ENCODE data around the gene IL11. TPM values are rescaled to one million over a fixed set of nuclear protein-coding genes. Genes with fewer than 3 reads are reported as not detected.
A peak's percentile ranks its signal among the peaks of the same experiment; 100 is the strongest.

The IL11 gene
- total and polyA plus RNA-seq, 2 of the 13 experiments (the other 11 are each of a cell fraction or from before 2014, with no cell fraction given) = 2.5 to 2.9 TPM

GRCh38 chr19:55339105-55339888 lies 31.0 kb downstream of the IL11 start, which contains the start of gene KMT5C (continued):
- no peak for TF ChIP-seq ARNT2 (CRISPR knock-in tag; IDR thresholded peaks at IDR 0.05; ENCODE audit: low read depth)
- TF ChIP-seq ZBTB42 (CRISPR knock-in tag; IDR thresholded peaks at IDR 0.05) = no peak
- peak; percentile 10; the same call in 1 of the 2 replicates for TF ChIP-seq ZNF788 (CRISPR knock-in tag; IDR thresholded peaks at IDR 0.05; ENCODE audit: borderline replicate concordance)
- TF ChIP-seq ZNF276 (CRISPR knock-in tag; IDR thresholded peaks at IDR 0.05; ENCODE audit: low read depth) = no peak
- no peak for TF ChIP-seq ZFYVE20 (CRISPR knock-in tag; IDR thresholded peaks at IDR 0.05; ENCODE audit: borderline replicate concordance, low read depth)
- peak; percentile 28; the same call in 1 of the 2 replicates for TF ChIP-seq KLF9 (CRISPR knock-in tag; IDR thresholded peaks at IDR 0.05; ENCODE audit: low read depth)
- TF ChIP-seq KAT7 (CRISPR knock-in tag; IDR thresholded peaks at IDR 0.05; ENCODE audit: borderline replicate concordance) = no peak; the same call in 1 of the 2 replicates
- TF ChIP-seq, protein P1, sequence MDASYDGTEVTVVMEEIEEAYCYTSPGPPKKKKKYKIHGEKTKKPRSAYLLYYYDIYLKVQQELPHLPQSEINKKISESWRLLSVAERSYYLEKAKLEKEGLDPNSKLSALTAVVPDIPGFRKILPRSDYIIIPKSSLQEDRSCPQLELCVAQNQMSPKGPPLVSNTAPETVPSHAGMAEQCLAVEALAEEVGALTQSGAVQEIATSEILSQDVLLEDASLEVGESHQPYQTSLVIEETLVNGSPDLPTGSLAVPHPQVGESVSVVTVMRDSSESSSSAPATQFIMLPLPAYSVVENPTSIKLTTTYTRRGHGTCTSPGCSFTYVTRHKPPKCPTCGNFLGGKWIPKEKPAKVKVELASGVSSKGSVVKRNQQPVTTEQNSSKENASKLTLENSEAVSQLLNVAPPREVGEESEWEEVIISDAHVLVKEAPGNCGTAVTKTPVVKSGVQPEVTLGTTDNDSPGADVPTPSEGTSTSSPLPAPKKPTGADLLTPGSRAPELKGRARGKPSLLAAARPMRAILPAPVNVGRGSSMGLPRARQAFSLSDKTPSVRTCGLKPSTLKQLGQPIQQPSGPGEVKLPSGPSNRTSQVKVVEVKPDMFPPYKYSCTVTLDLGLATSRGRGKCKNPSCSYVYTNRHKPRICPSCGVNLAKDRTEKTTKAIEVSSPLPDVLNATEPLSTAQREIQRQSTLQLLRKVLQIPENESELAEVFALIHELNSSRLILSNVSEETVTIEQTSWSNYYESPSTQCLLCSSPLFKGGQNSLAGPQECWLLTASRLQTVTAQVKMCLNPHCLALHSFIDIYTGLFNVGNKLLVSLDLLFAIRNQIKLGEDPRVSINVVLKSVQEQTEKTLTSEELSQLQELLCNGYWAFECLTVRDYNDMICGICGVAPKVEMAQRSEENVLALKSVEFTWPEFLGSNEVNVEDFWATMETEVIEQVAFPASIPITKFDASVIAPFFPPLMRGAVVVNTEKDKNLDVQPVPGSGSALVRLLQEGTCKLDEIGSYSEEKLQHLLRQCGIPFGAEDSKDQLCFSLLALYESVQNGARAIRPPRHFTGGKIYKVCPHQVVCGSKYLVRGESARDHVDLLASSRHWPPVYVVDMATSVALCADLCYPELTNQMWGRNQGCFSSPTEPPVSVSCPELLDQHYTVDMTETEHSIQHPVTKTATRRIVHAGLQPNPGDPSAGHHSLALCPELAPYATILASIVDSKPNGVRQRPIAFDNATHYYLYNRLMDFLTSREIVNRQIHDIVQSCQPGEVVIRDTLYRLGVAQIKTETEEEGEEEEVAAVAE (CRISPR knock-in tag; IDR thresholded peaks at IDR 0.05; ENCODE audit: borderline replicate concordance) = no peak
- TF ChIP-seq ONECUT2 (CRISPR knock-in tag; IDR thresholded peaks at IDR 0.05) = no peak
- no peak; the same call in none of the 2 replicates for TF ChIP-seq FOXO1 (CRISPR knock-in tag; IDR thresholded peaks at IDR 0.05)
- 0 out of 2 replicates have a peak, but pooled peaks have one; percentile 13 for TF ChIP-seq ELF3 (CRISPR knock-in tag; IDR thresholded peaks at IDR 0.05)
- no peak for TF ChIP-seq SATB2 (CRISPR knock-in tag; IDR thresholded peaks at IDR 0.05)
- TF ChIP-seq, protein P2, sequence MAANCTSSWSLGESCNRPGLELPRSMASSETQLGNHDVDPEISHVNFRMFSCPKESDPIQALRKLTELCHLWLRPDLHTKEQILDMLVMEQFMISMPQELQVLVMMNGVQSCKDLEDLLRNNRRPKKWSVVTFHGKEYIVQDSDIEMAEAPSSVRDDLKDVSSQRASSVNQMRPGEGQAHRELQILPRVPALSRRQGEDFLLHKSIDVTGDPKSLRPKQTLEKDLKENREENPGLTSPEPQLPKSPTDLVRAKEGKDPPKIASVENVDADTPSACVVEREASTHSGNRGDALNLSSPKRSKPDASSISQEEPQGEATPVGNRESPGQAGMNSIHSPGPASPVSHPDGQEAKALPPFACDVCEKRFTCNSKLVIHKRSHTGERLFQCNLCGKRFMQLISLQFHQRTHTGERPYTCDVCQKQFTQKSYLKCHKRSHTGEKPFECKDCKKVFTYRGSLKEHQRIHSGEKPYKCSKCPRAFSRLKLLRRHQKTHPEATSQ (CRISPR knock-in tag; IDR thresholded peaks at IDR 0.05; ENCODE audit: borderline replicate concordance) = no peak
